Choroid plexus epithelial cell (primary cell): ENCODE data around the gene BAHD1.
"Not testable (repeated sequence)": the region's sequence is repeated elsewhere in the genome, so short reads cannot be mapped to it uniquely, and the experiment has no call there.

Source experiments
- DNase-seq: peaks from one replicate; pipeline ENCODE4 v3.0.0-alpha.2; 2010; ENCODE audit warnings: low read depth
- H3K4me3 ChIP-seq: 2 replicates; pipeline ENCODE4 v1.5.1; 2011; ENCODE audit warnings: low read depth, mild to moderate bottlenecking, control low read depth, low read length, moderate library complexity
- CTCF ChIP-seq: conservative IDR thresholded peaks from 2 replicates; pipeline ENCODE4 v1.5.1; 2011; ENCODE audit warnings: low read depth, mild to moderate bottlenecking, control low read depth, inconsistent platforms, low read length, moderate library complexity

The BAHD1 gene

GRCh38 chr15:40446144-40446543 is 5.4 kb downstream of the BAHD1 start:
- H3K4me3 ChIP-seq = no peak overlapping the region
- DNase-seq = no peak
- no peak for TF ChIP-seq CTCF

- TF ChIP-seq CTCF = no peak
Observed at GRCh38 chr15:40448354-40448753, 7.6 kb downstream of the BAHD1 start.

GRCh38 chr15:40449275-40449674 is 8.5 kb downstream of the BAHD1 start:
- no peak for DNase-seq
- H3K4me3 ChIP-seq = no peak overlapping the region
- no peak for TF ChIP-seq CTCF

More at GRCh38 chr15:40448354-40448753, 7.6 kb downstream of the BAHD1 start:
- no peak for DNase-seq
- H3K4me3 ChIP-seq = no peak overlapping the region

GRCh38 chr15:40450047-40450446 is 9.3 kb downstream of the BAHD1 start:
- no peak for TF ChIP-seq CTCF
- DNase-seq = no peak
- H3K4me3 ChIP-seq = no peak overlapping the region

- H3K4me3 ChIP-seq = no peak overlapping the region
- TF ChIP-seq CTCF = no peak
- DNase-seq = no peak
Observed at GRCh38 chr15:40451527-40452158, 10.9 kb downstream of the BAHD1 start.

- TF ChIP-seq CTCF = no peak
- no peak overlapping the region for H3K4me3 ChIP-seq
- DNase-seq = no peak
Observed at GRCh38 chr15:40452296-40453090, 11.7 kb downstream of the BAHD1 start.

- DNase-seq, H3K4me3 ChIP-seq: not testable (repeated sequence)
Observed at GRCh38 chr15:40453941-40454340, 13.2 kb downstream of the BAHD1 start.
